Breast epithelium (tissue), 3 donors: Measurements from ENCODE around the gene STX8.

Experiments
- POLR2A ChIP-seq: fragments of 450-650 bp; IDR thresholded peaks from one replicate; pipeline ENCODE4 v1.6.1; 2016; ENCODE audit warnings: antibody characterized with exemption, mild to moderate bottlenecking, moderate library complexity
- TF ChIP-seq, protein P1 (sequence below), 3 donors: fragments of 450-650 bp; IDR thresholded peaks; one replicate each; pipeline ENCODE4 v1.5.1; 2016 to 2017; ENCODE audit warnings: antibody characterized with exemption in 3 of 3, mild to moderate bottlenecking in 3 of 3, moderate library complexity in 3 of 3

- TF ChIP-seq, protein P1, sequence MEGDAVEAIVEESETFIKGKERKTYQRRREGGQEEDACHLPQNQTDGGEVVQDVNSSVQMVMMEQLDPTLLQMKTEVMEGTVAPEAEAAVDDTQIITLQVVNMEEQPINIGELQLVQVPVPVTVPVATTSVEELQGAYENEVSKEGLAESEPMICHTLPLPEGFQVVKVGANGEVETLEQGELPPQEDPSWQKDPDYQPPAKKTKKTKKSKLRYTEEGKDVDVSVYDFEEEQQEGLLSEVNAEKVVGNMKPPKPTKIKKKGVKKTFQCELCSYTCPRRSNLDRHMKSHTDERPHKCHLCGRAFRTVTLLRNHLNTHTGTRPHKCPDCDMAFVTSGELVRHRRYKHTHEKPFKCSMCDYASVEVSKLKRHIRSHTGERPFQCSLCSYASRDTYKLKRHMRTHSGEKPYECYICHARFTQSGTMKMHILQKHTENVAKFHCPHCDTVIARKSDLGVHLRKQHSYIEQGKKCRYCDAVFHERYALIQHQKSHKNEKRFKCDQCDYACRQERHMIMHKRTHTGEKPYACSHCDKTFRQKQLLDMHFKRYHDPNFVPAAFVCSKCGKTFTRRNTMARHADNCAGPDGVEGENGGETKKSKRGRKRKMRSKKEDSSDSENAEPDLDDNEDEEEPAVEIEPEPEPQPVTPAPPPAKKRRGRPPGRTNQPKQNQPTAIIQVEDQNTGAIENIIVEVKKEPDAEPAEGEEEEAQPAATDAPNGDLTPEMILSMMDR (IDR thresholded peaks at IDR 0.05), result no peak
- no peak for TF ChIP-seq POLR2A
Measured at GRCh38 chr17:9215465-9215864, 360.2 kb downstream of the STX8 start.
